H1 (cell line): ENCODE data around the gene EPSTI1. TPM values are rescaled to one million over a fixed set of nuclear protein-coding genes. Genes with fewer than 3 reads are reported as not detected.

Source experiments
- CTCF ChIA-PET: fragments of 300-600 bp; sonication (Branson Sonifier 250); formaldehyde crosslinking; loops from one replicate; lab custom pipeline; 2021; ENCODE audit not compliant: partially characterized antibody; lab: Charles Lee
- POLR2A ChIA-PET: fragments of 300-600 bp; sonication (Branson Sonifier 250); formaldehyde crosslinking; loops from one replicate; lab custom pipeline; 2021; ENCODE audit warnings: inconsistent platforms; ENCODE audit not compliant: partially characterized antibody; lab: Charles Lee
- DNase-seq, 2 experiments: peaks; one replicate each; pipeline versions ENCODE4 v3.0.0 to v3.0.0-alpha.2; 2010 to 2022; ENCODE audit warnings: low spot score in 2 of 2, low read depth in 1 of 2, mixed read lengths in 1 of 2
- FAIRE-seq: peaks from 2 replicates; lab custom pipeline; 2011; peaks lifted over from hg19 to GRCh38; lab: Jason Lieb, UNC
- H2AFZ ChIP-seq: 2 replicates; pipeline ENCODE4 v1.8.1; 2012; ENCODE audit warnings: low read length, inconsistent platforms
- H2AK5ac ChIP-seq: 2 replicates; pipeline ENCODE4 v1.6.1; 2013; ENCODE audit warnings: low read depth, low read length
- H2BK120ac ChIP-seq: replicated peaks from 2 replicates; pipeline ENCODE3; 2013; ENCODE audit warnings: low read depth, low read length, inconsistent platforms
- H2BK12ac ChIP-seq: 2 replicates; pipeline ENCODE4 v1.6.1; 2013; ENCODE audit warnings: low read depth, low read length
- H2BK15ac ChIP-seq: 2 replicates; pipeline ENCODE4 v1.6.1; 2013; ENCODE audit warnings: low read length
- H2BK20ac ChIP-seq: 2 replicates; pipeline ENCODE4 v1.6.1; 2013; ENCODE audit warnings: low read length
- H2BK5ac ChIP-seq: 2 replicates; pipeline ENCODE4 v1.6.1; 2013; ENCODE audit warnings: low read depth, low read length
- H3K14ac ChIP-seq: 2 replicates; pipeline ENCODE4 v1.6.1; 2013; ENCODE audit warnings: inconsistent platforms; ENCODE audit not compliant: insufficient read length
- H3K18ac ChIP-seq: 2 replicates; pipeline ENCODE4 v1.6.1; 2013; ENCODE audit warnings: low read length; ENCODE audit errors: extremely low read depth
- H3K23ac ChIP-seq: 2 replicates; pipeline ENCODE4 v1.6.1; 2013; ENCODE audit warnings: inconsistent platforms; ENCODE audit not compliant: insufficient read length
- H3K23me2 ChIP-seq: 2 replicates; pipeline ENCODE4 v1.6.1; 2013; ENCODE audit warnings: low read depth, low read length
- H3K27ac ChIP-seq: 2 replicates; pipeline ENCODE4 v1.6.1; 2011; ENCODE audit warnings: low read depth, low read length, inconsistent platforms
- H3K27me3 ChIP-seq, 4 experiments: replicated peaks in 1 of 4; 1 replicate in 1 of 4; 2 replicates in 3 of 4; pipeline versions ENCODE4 v1.6.1 to v1.8.1; 2011 to 2013; ENCODE audit warnings: low read length in 3 of 4, mild to moderate bottlenecking in 3 of 4, inconsistent platforms in 2 of 4, mixed read lengths in 2 of 4, moderate library complexity in 1 of 4; ENCODE audit not compliant: control insufficient read depth in 3 of 4, insufficient read depth in 3 of 4; ENCODE audit errors: extremely low read depth in 1 of 4
- H3K36me3 ChIP-seq, 4 experiments: 2 replicates each; pipeline versions ENCODE4 v1.6.1 to v1.8.1; 2011 to 2013; ENCODE audit warnings: mild to moderate bottlenecking in 4 of 4, low read length in 3 of 4, moderate library complexity in 2 of 4, control low read depth in 1 of 4, inconsistent platforms in 1 of 4; ENCODE audit not compliant: insufficient read depth in 4 of 4, control insufficient read depth in 2 of 4
- H3K4ac ChIP-seq: replicated peaks from 2 replicates; pipeline ENCODE3; 2013; ENCODE audit warnings: low read length, low read depth, mixed read lengths, inconsistent platforms; ENCODE audit not compliant: insufficient read length
- H3K4me1 ChIP-seq, 4 experiments: replicated peaks in 1 of 4; 1 replicate in 1 of 4; 2 replicates in 3 of 4; pipeline versions ENCODE4 v1.6.1 to v1.8.1; 2011 to 2013; ENCODE audit warnings: low read length in 3 of 4, inconsistent platforms in 2 of 4, mixed read lengths in 1 of 4; ENCODE audit not compliant: insufficient read depth in 4 of 4, control insufficient read depth in 3 of 4
- H3K4me2 ChIP-seq, 2 experiments: 2 replicates each; pipeline versions ENCODE4 v1.6.1 to v1.8.1; 2011 to 2013; ENCODE audit warnings: low read depth in 2 of 2, low read length in 2 of 2, control low read depth in 1 of 2, inconsistent platforms in 1 of 2, mild to moderate bottlenecking in 1 of 2; ENCODE audit not compliant: insufficient read depth in 1 of 2
- H3K4me3 ChIP-seq, 4 experiments: fragments of 200-600, 300-600 bp in 1 of 4; sonication (generic), shearing (Covaris generic), sonication (Bioruptor Twin) in 1 of 4; 2 replicates each; pipeline versions ENCODE4 v1.5.1 to v1.8.1; 2011 to 2016; ENCODE audit warnings: low read length in 4 of 4, low read depth in 3 of 4, control low read depth in 2 of 4, inconsistent platforms in 2 of 4, mild to moderate bottlenecking in 2 of 4, mixed read lengths in 1 of 4, moderate library complexity in 1 of 4; ENCODE audit not compliant: insufficient read depth in 2 of 4; ENCODE audit errors: extremely low read depth in 1 of 4
- H3K56ac ChIP-seq: replicated peaks from 2 replicates; pipeline ENCODE3; 2013; ENCODE audit warnings: low read depth, mild to moderate bottlenecking, mixed read lengths, low read length, inconsistent platforms; ENCODE audit not compliant: insufficient read length
- H3K79me1 ChIP-seq: 2 replicates; pipeline ENCODE4 v1.6.1; 2013; ENCODE audit warnings: low read depth, low read length, control low read depth
- H3K79me2 ChIP-seq, 2 experiments: 2 replicates each; pipeline versions ENCODE4 v1.6.1 to v1.8.1; 2012 to 2013; ENCODE audit warnings: low read length in 2 of 2, mild to moderate bottlenecking in 2 of 2, inconsistent platforms in 1 of 2; ENCODE audit not compliant: insufficient read depth in 2 of 2, control insufficient read depth in 1 of 2
- H3K9ac ChIP-seq, 4 experiments: replicated peaks in 1 of 4; 1 replicate in 1 of 4; 2 replicates in 3 of 4; pipeline versions ENCODE4 v1.6.1 to v1.8.1; 2011 to 2013; ENCODE audit warnings: low read depth in 3 of 4, low read length in 3 of 4, control low read depth in 2 of 4, mild to moderate bottlenecking in 2 of 4, moderate library complexity in 2 of 4, inconsistent platforms in 1 of 4; ENCODE audit errors: extremely low read depth in 1 of 4
- H3K9me3 ChIP-seq, 2 experiments: 2 replicates each; pipeline versions ENCODE4 v1.6.1 to v1.8.1; 2012 to 2013; ENCODE audit warnings: mild to moderate bottlenecking in 2 of 2, moderate library complexity in 2 of 2, control low read depth in 1 of 2, inconsistent platforms in 1 of 2, low read depth in 1 of 2, low read length in 1 of 2, mixed read lengths in 1 of 2; ENCODE audit not compliant: insufficient read depth in 2 of 2
- H4K20me1 ChIP-seq, 2 experiments: replicated peaks in 1 of 2; 2 replicates each; pipeline versions ENCODE3 to v1.8.1; 2011 to 2013; ENCODE audit warnings: inconsistent platforms in 2 of 2, low read length in 2 of 2, mild to moderate bottlenecking in 1 of 2; ENCODE audit not compliant: insufficient read depth in 2 of 2, control insufficient read depth in 1 of 2
- H4K5ac ChIP-seq: 2 replicates; pipeline ENCODE4 v1.6.1; 2013; ENCODE audit warnings: low read length, low read depth, mixed read lengths, inconsistent platforms; ENCODE audit not compliant: insufficient read length
- H4K8ac ChIP-seq: 2 replicates; pipeline ENCODE4 v1.8.0; 2013; ENCODE audit warnings: mild to moderate bottlenecking, moderate library complexity, low read length, inconsistent platforms; ENCODE audit not compliant: insufficient read depth; ENCODE audit errors: extremely low read depth
- H4K91ac ChIP-seq: replicated peaks from 2 replicates; pipeline ENCODE3; 2013; ENCODE audit warnings: low read length, mixed read lengths, inconsistent platforms; ENCODE audit not compliant: insufficient read length
- CBX5 ChIP-seq: fragments of 300-800, 300-1000 bp; sonication (generic); IDR thresholded peaks from 2 replicates; pipeline ENCODE4 v1.7.1; 2016; ENCODE audit warnings: antibody characterized with exemption, low read length, low read depth
- CREB1 ChIP-seq: IDR thresholded peaks from 2 replicates; pipeline ENCODE4 v1.6.1; 2012; ENCODE audit warnings: inconsistent platforms
- E2F6 ChIP-seq: IDR thresholded peaks from 2 replicates; pipeline ENCODE4 v1.6.1; 2012; ENCODE audit warnings: inconsistent platforms
- EGR1 ChIP-seq: IDR thresholded peaks from 2 replicates; pipeline ENCODE4 v1.6.1; 2011; ENCODE audit warnings: low read depth, low read length, borderline replicate concordance
- EZH2 ChIP-seq: fragments of 200-600 bp; sonication (generic); IDR thresholded peaks from 2 replicates; pipeline ENCODE4 v1.7.1; 2012; ENCODE audit warnings: low read depth, mild to moderate bottlenecking, moderate library complexity, low read length, inconsistent platforms; ENCODE audit not compliant: severe bottlenecking
- KDM4A ChIP-seq: IDR thresholded peaks from one replicate; pipeline ENCODE4 v1.7.1; 2012; ENCODE audit warnings: low read depth, mild to moderate bottlenecking, moderate library complexity, low read length, inconsistent platforms; ENCODE audit not compliant: severe bottlenecking
- MAFK ChIP-seq: IDR thresholded peaks from 2 replicates; pipeline ENCODE4 v1.6.1; 2012; ENCODE audit warnings: low read depth, mild to moderate bottlenecking, improper control_type of control experiment, low read length
- MAX ChIP-seq: IDR thresholded peaks from 2 replicates; pipeline ENCODE4 v1.6.1; 2012; ENCODE audit warnings: inconsistent platforms
- NRF1 ChIP-seq: IDR thresholded peaks from 2 replicates; pipeline ENCODE4 v1.6.1; 2011; ENCODE audit warnings: mild to moderate bottlenecking, low read depth, low read length, improper control_type of control experiment
- YY1 ChIP-seq: IDR thresholded peaks from 2 replicates; pipeline ENCODE4 v1.6.1; 2011; ENCODE audit warnings: low read depth, mild to moderate bottlenecking, low read length
- whole genome bisulfite sequencing, 2 experiments: shearing (Covaris generic) in 1 of 2; methylation state at CpG; one replicate each; pipeline versions ENCODE4 v1.1.6 to v1.1.7; 2013 to 2015; ENCODE audit warnings: low lambda C conversion rate in 2 of 2, mixed read lengths in 2 of 2, inconsistent platforms in 1 of 2, low coverage in 1 of 2, missing lambda C conversion rate in 1 of 2; ENCODE audit not compliant: insufficient replicate concordance in 2 of 2, insufficient coverage in 1 of 2, insufficient read length in 1 of 2; ENCODE audit errors: extremely low coverage in 1 of 2, missing lambda C conversion rate in 1 of 2; 5-methylcytosine and 5-hydroxymethylcytosine counted together
- polyA plus RNA-seq, 7 experiments: library from polyadenylated mRNA; depleted of rRNA in 3 of 7; stranded (reverse) in 5 of 7; unstranded in 2 of 7; fragments of >200 nt in 5 of 7; fragments of 200-250 nt in 2 of 7; gene quantifications; 1 replicate in 5 of 7; 2 replicates in 1 of 7; 4 replicates in 1 of 7; pipeline versions ENCODE4 v1.2.1 to v1.2.3, GENCODE V29; 2011 to 2013; ENCODE audit warnings: missing spikeins in 2 of 7, mixed read lengths in 2 of 7
- total RNA-seq: library from RNA; stranded (reverse); fragmentation: NEBNext Ultra II Directional; extraction: Animal tissue kit (Norgen Biotek cat#: 25700); gene quantifications from 2 replicates; pipeline ENCODE4 v1.2.1, GENCODE V29; 2021
- TF ChIP-seq, protein P1 (sequence below), 3 experiments: IDR thresholded peaks; 1 replicate in 2 of 3; 2 replicates in 1 of 3; pipeline versions ENCODE4 v1.5.1 to v1.6.1; 2011; ENCODE audit warnings: low read length in 3 of 3, mild to moderate bottlenecking in 3 of 3, inconsistent platforms in 2 of 3, low read depth in 1 of 3, moderate library complexity in 1 of 3; ENCODE audit not compliant: insufficient read depth in 1 of 3; ENCODE audit errors: control extremely low read depth in 1 of 3

The EPSTI1 gene
- total and polyA plus RNA-seq, 2 of the 8 experiments (the other 6 are each of a cell fraction or from before 2014, with no cell fraction given), result 0.23 to 0.37 TPM

DNA sequence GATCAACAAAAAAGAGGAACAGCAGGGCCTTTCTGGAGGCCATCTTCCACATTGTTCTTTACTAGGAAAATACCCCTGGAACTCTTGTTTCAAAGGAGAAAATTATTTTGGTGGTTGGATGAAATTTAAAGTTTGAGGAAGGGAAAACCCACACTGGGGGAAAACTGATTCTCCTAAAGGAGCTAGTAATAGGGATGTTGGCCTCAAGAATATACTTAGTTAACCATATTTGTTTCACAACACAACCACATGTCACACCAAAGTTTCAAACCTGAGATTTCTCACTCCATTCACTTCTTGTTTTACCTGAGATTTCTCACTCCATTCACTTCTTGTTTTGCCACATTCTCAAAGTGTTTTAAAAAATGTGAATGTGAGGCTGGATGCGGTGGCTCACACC lies 2.8 kb upstream of the EPSTI1 start:
- Histone ChIP-seq H3K23me2 (peaks cover 2% of the 10 kb centered on the region; the same call in 1 of the 2 replicates), H3K4me2 (no peak overlapping the region), H2AK5ac (no peak overlapping the region), H3K56ac (no peak overlapping the region), H3K79me1 (no peaks in the 10 kb centered on the region), H3K9ac (no peak overlapping the region), H3K4me3 (no peak overlapping the region), H3K79me2 (no peaks in the 10 kb centered on the region), H3K14ac (no peak overlapping the region), H4K91ac (no peak overlapping the region), H2BK5ac (no peak overlapping the region), H3K9me3 (no peaks in the 10 kb centered on the region), H4K20me1 (no peaks in the 10 kb centered on the region), H2BK12ac (no peak overlapping the region), H3K27me3 (peaks cover 0 to 19% (median 13%) of the 10 kb centered on the region in 4 experiments; a peak in 6 of 7 replicates), H4K8ac (no peak overlapping the region), H3K27ac (no peak overlapping the region), H3K4ac (no peak overlapping the region), H3K18ac (no peak overlapping the region), H2AFZ (no peak overlapping the region), H4K5ac (no peak overlapping the region), H3K23ac (no peak overlapping the region), H3K36me3 (no peaks in the 10 kb centered on the region), H2BK15ac (no peak overlapping the region), H2BK120ac (no peak overlapping the region), H2BK20ac (no peak overlapping the region), H3K4me1 (peaks cover 0 to 5% (median 0%) of the 10 kb centered on the region in 4 experiments; a peak in 2 of 7 replicates)
- POLR2A ChIA-PET, result no interaction called here
- FAIRE-seq, result no peak
- DNase-seq, result no peak
- WGBS, 2 experiments, result 100% methylated on average over 1 of the region's 1 CpG; no CpG with 5 or more reads in 1 of the 2 experiments
- CTCF ChIA-PET, result interaction anchor here (0.9 to 1.5 kb wide), 2 partner anchors 11 to 25 kb away, joined by 4 read pairs; no protein-coding TSS in a partner anchor
- TF ChIP-seq, protein P1, sequence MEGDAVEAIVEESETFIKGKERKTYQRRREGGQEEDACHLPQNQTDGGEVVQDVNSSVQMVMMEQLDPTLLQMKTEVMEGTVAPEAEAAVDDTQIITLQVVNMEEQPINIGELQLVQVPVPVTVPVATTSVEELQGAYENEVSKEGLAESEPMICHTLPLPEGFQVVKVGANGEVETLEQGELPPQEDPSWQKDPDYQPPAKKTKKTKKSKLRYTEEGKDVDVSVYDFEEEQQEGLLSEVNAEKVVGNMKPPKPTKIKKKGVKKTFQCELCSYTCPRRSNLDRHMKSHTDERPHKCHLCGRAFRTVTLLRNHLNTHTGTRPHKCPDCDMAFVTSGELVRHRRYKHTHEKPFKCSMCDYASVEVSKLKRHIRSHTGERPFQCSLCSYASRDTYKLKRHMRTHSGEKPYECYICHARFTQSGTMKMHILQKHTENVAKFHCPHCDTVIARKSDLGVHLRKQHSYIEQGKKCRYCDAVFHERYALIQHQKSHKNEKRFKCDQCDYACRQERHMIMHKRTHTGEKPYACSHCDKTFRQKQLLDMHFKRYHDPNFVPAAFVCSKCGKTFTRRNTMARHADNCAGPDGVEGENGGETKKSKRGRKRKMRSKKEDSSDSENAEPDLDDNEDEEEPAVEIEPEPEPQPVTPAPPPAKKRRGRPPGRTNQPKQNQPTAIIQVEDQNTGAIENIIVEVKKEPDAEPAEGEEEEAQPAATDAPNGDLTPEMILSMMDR (IDR thresholded peaks at IDR 0.05; ENCODE audit: control extremely low read depth in 1 of 3, insufficient read depth in 1 of 3, low read depth in 1 of 3, low read length in 3 of 3), result no peak
- TF ChIP-seq KDM4A (no peak), MAX (no peak), MAFK (no peak), E2F6 (no peak), CREB1 (no peak), NRF1 (no peak), CBX5 (no peak), YY1 (no peak), EZH2 (no peak), EGR1 (no peak)
